ENCODE data around the gene RASA2.
"Not testable (repeated sequence)": the region's sequence is repeated elsewhere in the genome, so short reads cannot be mapped to it uniquely, and the experiment has no call there.

RASA2 gene

GRCh38 chr3:141497589-141497988, 10.8 kb downstream of the RASA2 start:
- not testable (repeated sequence) for DNase-seq (ENCODE audit: low spot score)

- peak; percentile 40 for DNase-seq (ENCODE audit: low spot score)
Observed at GRCh38 chr3:141498598-141499223, 11.9 kb downstream of the RASA2 start.

GRCh38 chr3:141499284-141499683, 12.5 kb downstream of the RASA2 start:
- no peak for DNase-seq (ENCODE audit: low spot score)

GRCh38 chr3:141499965-141500364, 13.1 kb downstream of the RASA2 start:
- DNase-seq (ENCODE audit: low spot score) = no peak

- no peak for DNase-seq (ENCODE audit: low spot score)
Observed at GRCh38 chr3:141500397-141500796, 13.6 kb downstream of the RASA2 start.

- no peak for DNase-seq (ENCODE audit: low spot score)
Observed at GRCh38 chr3:141505166-141505565, 18.3 kb downstream of the RASA2 start.

- DNase-seq (ENCODE audit: low spot score) = no peak
Observed at GRCh38 chr3:141506071-141506470, 19.2 kb downstream of the RASA2 start.

- DNase-seq (ENCODE audit: low spot score) = no peak
Observed at GRCh38 chr3:141507392-141508066, 20.7 kb downstream of the RASA2 start.

- DNase-seq (ENCODE audit: low spot score) = no peak
Observed at GRCh38 chr3:141508067-141508436, 21.2 kb downstream of the RASA2 start.

- DNase-seq (ENCODE audit: low spot score) = no peak
Observed at GRCh38 chr3:141511361-141511760, 24.5 kb downstream of the RASA2 start.

GRCh38 chr3:141514382-141514781, 27.6 kb downstream of the RASA2 start:
- DNase-seq (ENCODE audit: low spot score) = no peak

GRCh38 chr3:141519587-141519986, 32.8 kb downstream of the RASA2 start:
- DNase-seq (ENCODE audit: low spot score) = no peak

- DNase-seq (ENCODE audit: low spot score) = no peak
Observed at GRCh38 chr3:141521781-141522180, 35.0 kb downstream of the RASA2 start.

- no peak for DNase-seq (ENCODE audit: low spot score)
Observed at GRCh38 chr3:141523615-141524375, 37.0 kb downstream of the RASA2 start.

- DNase-seq (ENCODE audit: low spot score) = no peak
Observed at GRCh38 chr3:141524988-141525387, 38.2 kb downstream of the RASA2 start.

- no peak for DNase-seq (ENCODE audit: low spot score)
Observed at GRCh38 chr3:141525814-141526213, 39.0 kb downstream of the RASA2 start.

- no peak for DNase-seq (ENCODE audit: low spot score)
Observed at GRCh38 chr3:141526709-141527108, 39.9 kb downstream of the RASA2 start.

GRCh38 chr3:141528800-141529199, 42.0 kb downstream of the RASA2 start:
- DNase-seq (ENCODE audit: low spot score) = no peak

- DNase-seq (ENCODE audit: low spot score) = no peak
Observed at GRCh38 chr3:141529256-141529655, 42.4 kb downstream of the RASA2 start.

- no peak for DNase-seq (ENCODE audit: low spot score)
Observed at GRCh38 chr3:141529717-141530414, 43.0 kb downstream of the RASA2 start.

GRCh38 chr3:141530415-141530768, 43.6 kb downstream of the RASA2 start:
- DNase-seq (ENCODE audit: low spot score) = no peak

- no peak for DNase-seq (ENCODE audit: low spot score)
Observed at GRCh38 chr3:141532609-141533008, 45.8 kb downstream of the RASA2 start.

GRCh38 chr3:141536017-141536416, 49.2 kb downstream of the RASA2 start:
- not testable (repeated sequence) for DNase-seq (ENCODE audit: low spot score)

Data from hematopoietic multipotent progenitor cell treated with erythropoietin and hydrocortisone succinate and interleukin-3 and kit ligand, for 17 days (in vitro differentiated cells).